Neuronal stem cell (in vitro differentiated cells): ENCODE measurements around the gene PLEKHJ1.

ENCODE experiments used
- DNase-seq: peaks from one replicate; pipeline ENCODE4 v3.0.0-alpha.2; 2013; ENCODE audit warnings: low spot score
- H2AFZ ChIP-seq: one replicate; pipeline ENCODE4 v1.6.1; 2013; ENCODE audit warnings: mild to moderate bottlenecking, low read length, inconsistent platforms
- H2AK5ac ChIP-seq: 2 replicates; pipeline ENCODE4 v1.6.1; 2013; ENCODE audit warnings: low read depth, mild to moderate bottlenecking, inconsistent platforms, low read length, moderate library complexity, mixed read lengths
- H2BK120ac ChIP-seq: 2 replicates; pipeline ENCODE4 v1.6.1; 2013; ENCODE audit warnings: low read depth, mild to moderate bottlenecking, inconsistent platforms, low read length, moderate library complexity, mixed read lengths
- H2BK12ac ChIP-seq: one replicate; pipeline ENCODE4 v1.6.1; 2013; ENCODE audit warnings: low read length, inconsistent platforms
- H2BK15ac ChIP-seq: 2 replicates; pipeline ENCODE4 v1.6.1; 2013; ENCODE audit warnings: mild to moderate bottlenecking, low read length, inconsistent platforms, mixed read lengths
- H2BK5ac ChIP-seq: one replicate; pipeline ENCODE4 v1.6.1; 2013; ENCODE audit warnings: inconsistent platforms, mild to moderate bottlenecking, low read length, moderate library complexity
- H3K14ac ChIP-seq: one replicate; pipeline ENCODE4 v1.6.1; 2013; ENCODE audit warnings: low read length, inconsistent platforms
- H3K18ac ChIP-seq: 2 replicates; pipeline ENCODE4 v1.6.1; 2013; ENCODE audit warnings: low read length, inconsistent platforms
- H3K23ac ChIP-seq: 2 replicates; pipeline ENCODE4 v1.6.1; 2013; ENCODE audit warnings: low read depth, mild to moderate bottlenecking, mixed read lengths, low read length, inconsistent platforms; ENCODE audit not compliant: poor library complexity
- H3K27ac ChIP-seq: replicated peaks from 3 replicates; pipeline ENCODE4 v1.5.1; 2013; ENCODE audit warnings: low read length, inconsistent platforms
- H3K27me3 ChIP-seq, 3 experiments: 2 replicates each; pipeline ENCODE4 v1.6.1; 2013; ENCODE audit warnings: low read length in 3 of 3, mild to moderate bottlenecking in 2 of 3, inconsistent platforms in 1 of 3, low read depth in 1 of 3, mixed read lengths in 1 of 3, moderate library complexity in 1 of 3; ENCODE audit not compliant: control insufficient read depth in 3 of 3, insufficient read depth in 3 of 3
- H3K36me3 ChIP-seq, 2 donors: replicated peaks in 1 of 2; 2 replicates each; pipeline ENCODE4 v1.6.1; 2013; ENCODE audit warnings: low read length in 2 of 2; ENCODE audit not compliant: control insufficient read depth in 2 of 2, insufficient read depth in 2 of 2
- H3K4ac ChIP-seq: 2 replicates; pipeline ENCODE4 v1.6.1; 2013; ENCODE audit warnings: inconsistent platforms, mild to moderate bottlenecking, low read length, moderate library complexity
- H3K4me1 ChIP-seq, 2 donors: 1 replicate in 1 of 2; 2 replicates in 1 of 2; pipeline ENCODE4 v1.6.1; 2013; ENCODE audit warnings: low read length in 2 of 2, low read depth in 1 of 2; ENCODE audit not compliant: control insufficient read depth in 2 of 2, insufficient read depth in 1 of 2
- H3K4me2 ChIP-seq: one replicate; pipeline ENCODE4 v1.6.1; 2013; ENCODE audit warnings: mild to moderate bottlenecking, low read length, inconsistent platforms; ENCODE audit not compliant: insufficient read depth, poor library complexity, severe bottlenecking
- H3K4me3 ChIP-seq, 2 donors: 2 replicates each; pipeline ENCODE4 v1.5.1; 2013; ENCODE audit warnings: low read length in 2 of 2, mild to moderate bottlenecking in 2 of 2, inconsistent platforms in 1 of 2, moderate library complexity in 1 of 2
- H3K79me1 ChIP-seq: one replicate; pipeline ENCODE4 v1.6.1; 2013; ENCODE audit warnings: low read depth, mild to moderate bottlenecking, inconsistent platforms, low read length, moderate library complexity
- H3K9ac ChIP-seq: one replicate; pipeline ENCODE4 v1.6.1; 2013; ENCODE audit warnings: mild to moderate bottlenecking, low read depth, low read length, inconsistent platforms; ENCODE audit not compliant: poor library complexity
- H3K9me3 ChIP-seq, 2 donors: replicated peaks in 1 of 2; 2 replicates each; pipeline versions ENCODE3 to v1.6.1; 2013; ENCODE audit warnings: low read length in 2 of 2, mild to moderate bottlenecking in 2 of 2, inconsistent platforms in 1 of 2, low read depth in 1 of 2, mixed read lengths in 1 of 2, moderate library complexity in 1 of 2; ENCODE audit not compliant: control insufficient read depth in 2 of 2, insufficient read depth in 1 of 2
- H4K8ac ChIP-seq: one replicate; pipeline ENCODE4 v1.6.1; 2013; ENCODE audit warnings: low read depth, mild to moderate bottlenecking, inconsistent platforms, low read length, moderate library complexity
- H4K91ac ChIP-seq: one replicate; pipeline ENCODE4 v1.6.1; 2013; ENCODE audit warnings: low read length, low read depth, mild to moderate bottlenecking, inconsistent platforms; ENCODE audit not compliant: poor library complexity
- WGBS, 2 donors: extraction: QIAGEN DNeasy Blood & Tissue Kit; methylation state at CpG; one replicate each; pipeline ENCODE4 v1.1.7; 2013; ENCODE audit warnings: missing lambda C conversion rate in 2 of 2, mixed read lengths in 1 of 2; ENCODE audit not compliant: insufficient read length in 2 of 2, insufficient replicate concordance in 1 of 2; ENCODE audit errors: extremely low coverage in 2 of 2; 5-methylcytosine and 5-hydroxymethylcytosine counted together

The PLEKHJ1 gene

DNA sequence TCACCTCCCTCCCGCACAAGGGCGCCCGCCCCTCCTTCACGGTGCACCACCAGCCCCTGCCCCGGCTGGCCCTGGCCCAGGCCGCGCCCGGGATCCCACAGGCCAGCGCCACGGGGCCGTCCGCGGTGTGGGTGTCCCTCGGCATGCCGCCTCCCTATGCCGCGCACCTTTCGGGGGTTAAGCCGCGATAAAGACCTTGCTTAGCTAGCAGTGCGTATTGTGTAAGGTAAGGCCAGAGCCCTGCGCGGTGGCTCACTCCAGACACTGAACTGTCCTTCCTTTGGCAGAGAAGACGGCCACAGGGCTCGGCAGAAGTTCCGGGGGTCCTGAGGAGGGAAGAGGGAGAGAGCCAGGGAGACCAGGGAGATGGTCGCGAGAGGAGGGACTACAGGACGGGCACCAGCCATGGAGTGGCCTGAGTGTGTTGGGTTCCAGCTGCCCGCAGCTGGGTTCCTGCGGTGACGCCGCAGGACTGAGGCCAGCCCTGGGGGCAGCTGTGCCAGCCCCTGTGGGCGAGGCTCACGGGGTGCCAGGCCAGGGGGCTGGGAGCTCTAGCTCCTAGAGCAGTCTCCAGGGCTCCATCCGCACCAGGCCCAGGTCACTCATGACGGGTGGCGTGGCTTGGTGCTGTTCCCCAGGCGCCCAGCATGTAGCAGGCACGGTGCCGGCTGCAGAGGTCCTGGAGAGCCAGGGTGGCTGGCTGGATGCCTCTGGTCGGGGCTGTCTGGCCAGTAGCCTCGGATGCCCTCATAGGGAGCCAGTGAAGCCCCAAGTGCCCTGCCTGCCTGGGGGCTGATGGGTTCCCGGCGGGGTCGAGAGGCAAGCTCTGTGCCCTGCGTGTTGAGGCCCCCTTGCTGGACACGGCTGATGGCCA lies 7.7 kb downstream of the PLEKHJ1 start:
- no peak for DNase-seq
- peaks cover 51 to 91% of the 10 kb centered on the region in 2 donors for H3K36me3 ChIP-seq
- H2AK5ac ChIP-seq, result no peak overlapping the region

DNA sequence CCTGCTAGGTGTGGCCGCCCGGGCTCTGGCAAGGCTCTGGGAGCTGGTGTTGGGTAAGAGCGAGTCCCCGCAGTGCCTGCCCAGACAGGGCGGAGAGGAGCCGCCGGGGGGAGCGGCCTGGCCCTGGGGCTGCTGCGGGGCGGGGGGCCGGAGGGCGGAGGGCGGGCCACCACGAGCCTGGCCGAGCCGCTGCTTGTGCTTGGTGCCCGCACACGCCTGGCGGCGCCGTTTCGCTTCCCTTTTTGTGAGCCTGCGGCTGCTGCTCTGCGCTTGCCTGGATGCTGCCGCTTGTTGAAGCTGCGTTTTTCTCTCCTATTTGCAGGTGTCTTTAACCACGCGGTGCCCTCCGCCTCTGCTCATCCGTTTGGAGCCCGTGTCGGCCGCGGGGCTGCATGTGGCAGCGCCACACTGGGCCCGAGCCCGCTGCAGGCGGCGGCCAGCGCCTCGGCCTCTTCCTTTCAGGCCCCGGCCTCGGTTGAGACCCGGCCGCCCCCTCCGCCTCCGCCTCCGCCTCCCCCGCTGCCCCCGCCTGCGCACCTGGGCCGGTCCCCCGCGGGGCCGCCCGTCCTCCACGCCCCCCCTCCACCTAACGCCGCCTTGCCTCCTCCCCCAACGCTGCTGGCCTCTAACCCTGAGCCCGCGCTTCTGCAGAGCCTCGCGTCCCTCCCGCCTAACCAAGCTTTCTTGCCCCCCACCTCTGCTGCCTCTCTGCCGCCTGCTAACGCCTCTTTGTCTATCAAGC lies 8.5 kb downstream of the PLEKHJ1 start:
- H2BK12ac ChIP-seq, result no peak overlapping the region

More for the DNA sequence above, 7.7 kb downstream of the PLEKHJ1 start:
- Histone ChIP-seq H3K18ac (no peak overlapping the region), H4K91ac (no peak overlapping the region), H3K27me3 (no peaks in the 10 kb centered on the region), H3K4me3 (no peak overlapping the region), H4K8ac (no peak overlapping the region), H3K79me1 (peaks cover 4% of the 10 kb centered on the region), H2AFZ (no peak overlapping the region), H3K9ac (peak overlapping the region; percentile 44), H2BK5ac (peak overlapping the region; percentile 66), H3K4ac (peak overlapping the region; percentile 66), H3K4me1 (no peaks in the 10 kb centered on the region), H2BK12ac (no peak overlapping the region), H2BK15ac (no peak overlapping the region), H3K9me3 (no peaks in the 10 kb centered on the region), H3K4me2 (no peak overlapping the region), H3K27ac (no peak overlapping the region), H3K14ac (no peak overlapping the region), H3K23ac (peak overlapping the region; percentile 65), H2BK120ac (no peak overlapping the region)
- no CpG with 5 or more reads among the region's 48 CpGs for WGBS, 2 donors

DNA sequence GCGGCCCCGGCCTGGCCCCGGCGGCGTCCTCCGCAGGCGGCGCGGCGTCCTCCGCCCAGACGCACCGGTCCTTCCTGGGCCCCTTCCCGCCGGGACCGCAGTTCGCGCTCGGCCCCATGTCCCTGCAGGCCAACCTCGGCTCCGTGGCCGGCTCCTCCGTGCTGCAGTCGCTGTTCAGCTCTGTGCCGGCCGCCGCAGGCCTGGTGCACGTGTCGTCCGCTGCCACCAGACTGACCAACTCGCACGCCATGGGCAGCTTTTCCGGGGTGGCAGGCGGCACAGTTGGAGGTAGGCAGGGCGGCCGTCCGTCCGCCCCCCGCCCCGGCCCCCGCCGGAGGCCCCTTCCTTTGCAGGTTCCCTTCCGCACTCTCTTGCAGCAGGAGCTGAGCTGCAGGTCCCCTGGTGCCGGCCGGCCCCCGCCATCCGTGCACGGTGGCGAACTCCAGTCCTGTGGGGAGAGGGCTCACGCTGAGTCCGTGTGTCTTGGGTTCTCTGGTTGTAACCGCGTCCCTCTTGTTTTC lies 9.2 kb downstream of the PLEKHJ1 start:
- Histone ChIP-seq H4K91ac (no peak overlapping the region), H3K14ac (no peak overlapping the region), H3K4me1 (no peaks in the 10 kb centered on the region), H2AFZ (no peak overlapping the region), H3K4me3 (no peak overlapping the region), H2BK120ac (no peak overlapping the region), H3K27ac (no peak overlapping the region), H2BK5ac (no peak overlapping the region), H2AK5ac (no peak overlapping the region), H4K8ac (no peak overlapping the region), H3K4ac (no peak overlapping the region), H3K79me1 (peaks cover 8% of the 10 kb centered on the region), H3K18ac (no peak overlapping the region), H3K23ac (no peak overlapping the region), H3K9me3 (no peaks in the 10 kb centered on the region), H3K9ac (no peak overlapping the region), H3K36me3 (peaks cover 49 to 89% of the 10 kb centered on the region in 2 donors), H3K4me2 (no peak overlapping the region), H2BK12ac (no peak overlapping the region), H3K27me3 (no peaks in the 10 kb centered on the region), H2BK15ac (no peak overlapping the region)
- no CpG with 5 or more reads among the region's 53 CpGs for WGBS, 2 donors
- no peak for DNase-seq

More for the DNA sequence above, 8.5 kb downstream of the PLEKHJ1 start:
- Histone ChIP-seq H3K27me3 (no peaks in the 10 kb centered on the region), H2BK120ac (no peak overlapping the region), H3K4me2 (no peak overlapping the region), H3K4me1 (no peaks in the 10 kb centered on the region), H3K79me1 (peaks cover 5% of the 10 kb centered on the region), H4K8ac (no peak overlapping the region), H3K23ac (no peak overlapping the region), H2BK15ac (no peak overlapping the region), H4K91ac (no peak overlapping the region), H2AFZ (no peak overlapping the region), H3K9ac (no peak overlapping the region), H3K14ac (no peak overlapping the region), H2AK5ac (no peak overlapping the region), H2BK5ac (no peak overlapping the region), H3K36me3 (peaks cover 49 to 88% of the 10 kb centered on the region in 2 donors), H3K4ac (no peak overlapping the region), H3K9me3 (no peaks in the 10 kb centered on the region), H3K18ac (no peak overlapping the region), H3K27ac (no peak overlapping the region), H3K4me3 (no peak overlapping the region)
- DNase-seq, result no peak
- WGBS, 2 donors, result no CpG with 5 or more reads among the region's 67 CpGs
